NCI-H345 treated with DMSO at 0.1 percent for 48 hours (cell line): Measurements from ENCODE around the gene TTC27.
A peak's percentile ranks its signal among the peaks of the same experiment; 100 is the strongest.
"Not testable (repeated sequence)": the region's sequence is repeated elsewhere in the genome, so short reads cannot be mapped to it uniquely, and the experiment has no call there.

Source experiments
- DNase-seq: peaks from one replicate; lab custom pipeline; 2025; ENCODE audit not compliant: unreplicated experiment; lab: John Stamatoyannopoulos, UW

The TTC27 gene

DNA sequence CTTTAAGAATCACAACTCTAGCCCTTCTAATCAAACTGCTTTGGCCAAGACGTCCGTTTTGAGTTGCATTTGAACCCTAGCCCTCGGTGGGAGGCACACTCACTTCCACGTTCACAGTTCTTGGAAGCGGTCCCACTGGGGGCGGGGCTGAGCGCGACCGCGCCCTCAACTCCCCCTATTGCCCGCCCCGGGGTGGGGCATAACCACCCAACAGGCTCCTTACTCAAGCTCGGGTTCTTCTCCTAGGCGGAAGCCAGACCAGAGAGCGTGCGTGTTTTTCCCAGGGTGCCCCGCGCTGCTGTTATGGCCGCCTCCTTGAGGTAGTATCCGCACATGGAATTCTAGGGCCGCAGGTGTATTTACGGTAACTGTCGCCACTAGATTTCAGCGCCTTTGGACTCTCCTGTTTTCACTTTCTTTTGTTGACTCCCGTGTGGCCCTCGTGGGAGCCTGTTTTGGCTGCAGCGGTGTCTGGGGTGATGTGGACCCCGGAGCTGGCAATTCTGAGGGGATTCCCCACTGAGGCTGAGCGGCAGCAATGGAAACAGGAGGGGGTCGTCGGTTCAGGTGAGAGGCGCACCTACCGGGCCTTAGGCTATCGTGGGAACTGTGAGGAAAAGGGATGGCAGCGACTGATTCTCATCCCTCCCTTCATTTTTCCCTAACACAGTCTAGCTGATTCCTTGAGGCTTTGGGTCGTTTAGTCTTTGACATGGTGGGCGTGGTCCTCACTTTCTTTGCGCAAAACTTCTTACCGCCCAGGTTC lies at the start of gene TTC27:
Gene TTC27 (plus strand): TSS at position 237 of the 766 bp plus-strand sequence. CDS start 243 bp downstream, at position 480.
- DNase-seq = peak; percentile 84

DNA sequence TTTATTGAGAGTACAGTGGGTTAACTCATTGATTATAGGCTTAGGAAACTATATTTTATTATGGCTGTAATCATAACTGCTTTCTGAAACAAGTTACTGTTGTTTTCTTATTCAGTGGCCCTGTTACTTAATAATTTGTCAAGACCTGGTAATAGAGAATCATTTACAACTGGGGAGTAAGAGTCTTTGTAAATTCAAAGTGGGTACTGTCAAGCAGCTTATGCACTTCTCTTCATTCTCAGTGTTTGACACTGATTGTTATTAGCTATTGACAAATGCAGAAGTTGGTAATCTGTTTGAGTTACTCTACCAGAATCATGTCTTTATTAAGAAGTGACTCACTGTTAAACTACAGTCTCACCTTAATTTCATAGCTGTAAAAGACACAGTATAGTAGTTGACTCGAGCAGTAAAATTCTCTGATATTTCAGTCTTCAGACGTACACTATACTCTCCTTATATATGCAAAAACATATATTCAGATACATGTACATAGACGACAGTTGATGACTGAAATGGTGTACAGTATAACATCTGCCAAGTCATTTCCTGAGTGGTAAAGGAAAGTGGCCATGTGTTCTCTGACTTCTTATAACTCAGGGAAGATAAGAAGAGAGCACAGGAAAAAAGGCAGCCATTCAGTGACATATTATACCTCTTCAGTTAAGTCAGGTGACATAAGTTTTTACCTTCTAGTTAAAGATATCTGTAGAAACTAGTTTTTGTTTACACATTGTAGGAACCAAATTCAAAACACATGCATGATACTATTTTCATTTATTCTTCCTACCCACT lies 36.0 kb upstream of the TTC27 start:
- DNase-seq = no peak

DNA sequence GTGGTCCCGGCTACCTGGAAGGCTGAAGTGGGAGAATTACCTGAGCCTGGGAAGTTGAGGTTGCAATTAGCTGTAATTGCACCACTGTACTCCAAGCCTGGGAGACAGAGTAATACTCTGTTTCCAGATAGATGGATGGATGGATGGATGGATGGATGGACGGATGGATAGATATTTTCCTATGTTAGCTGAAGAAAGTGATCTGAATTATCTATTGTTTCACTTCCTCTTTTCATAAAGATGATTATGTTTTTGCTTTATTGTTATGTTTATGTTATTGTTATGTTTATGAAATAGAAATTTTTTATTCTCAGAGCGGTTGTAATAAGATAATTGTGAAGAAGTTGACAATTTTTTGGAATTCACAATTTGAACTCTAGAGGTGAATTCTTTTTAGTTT lies 33.3 kb upstream of the TTC27 start:
- no peak for DNase-seq

DNA sequence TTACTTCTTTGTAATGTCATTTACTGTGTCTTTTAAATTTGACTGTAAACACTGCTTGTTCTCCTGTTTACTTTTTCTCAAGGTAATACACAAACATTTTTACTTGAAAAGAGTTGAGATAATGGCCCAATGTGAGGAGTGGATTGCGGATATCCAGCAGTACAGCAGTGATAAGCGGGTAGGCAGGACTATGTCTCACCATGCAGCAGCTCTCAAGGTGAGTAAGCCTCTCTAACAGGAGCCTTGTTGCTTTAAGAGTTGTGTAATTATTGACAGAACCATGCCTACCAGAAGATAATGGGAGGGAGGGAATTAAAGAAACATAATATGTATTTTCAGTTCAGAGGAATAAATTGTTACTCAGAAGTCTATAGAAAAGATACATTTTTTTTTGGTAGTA lies 16.5 kb upstream of the TTC27 start:
- no peak for DNase-seq

DNA sequence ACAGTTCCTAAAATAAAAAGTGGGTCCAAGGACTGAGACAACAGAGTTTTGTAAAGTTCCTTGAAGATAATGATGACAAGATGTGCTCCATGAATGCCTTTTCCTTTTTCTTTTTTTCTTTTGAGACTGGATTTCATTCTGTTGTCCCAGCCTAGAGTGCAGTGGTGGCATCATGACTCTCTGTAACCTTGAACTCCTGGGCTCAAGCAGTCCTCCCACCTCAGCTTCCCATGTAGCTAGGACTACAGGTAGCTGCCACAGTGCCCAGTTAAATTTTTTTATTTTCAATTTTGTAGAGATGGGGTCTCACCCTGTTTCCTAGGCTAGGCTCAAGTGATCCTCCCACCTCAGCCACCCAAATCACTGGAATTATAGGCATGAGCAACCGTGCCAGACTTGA lies 16.1 kb upstream of the TTC27 start:
- no peak for DNase-seq

DNA sequence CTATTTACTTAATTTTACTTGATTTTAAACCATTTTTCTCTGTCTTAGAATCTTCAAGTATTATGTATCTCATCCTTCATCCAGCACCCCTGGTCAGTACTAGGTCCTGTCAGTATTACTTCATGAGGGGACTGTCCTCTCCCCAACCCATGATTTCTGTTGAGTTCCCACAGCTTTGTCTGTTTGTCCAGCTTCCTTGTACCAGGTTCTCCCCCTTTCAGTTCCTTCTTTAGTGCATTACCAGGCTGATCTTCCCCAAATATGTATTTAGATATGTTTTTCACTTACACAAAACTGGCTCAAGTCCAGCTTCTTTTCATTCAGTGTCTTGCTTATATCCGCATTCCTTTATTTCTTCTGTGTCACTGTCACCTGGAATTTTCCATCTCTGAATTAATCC lies 13.8 kb upstream of the TTC27 start:
- no peak for DNase-seq

DNA sequence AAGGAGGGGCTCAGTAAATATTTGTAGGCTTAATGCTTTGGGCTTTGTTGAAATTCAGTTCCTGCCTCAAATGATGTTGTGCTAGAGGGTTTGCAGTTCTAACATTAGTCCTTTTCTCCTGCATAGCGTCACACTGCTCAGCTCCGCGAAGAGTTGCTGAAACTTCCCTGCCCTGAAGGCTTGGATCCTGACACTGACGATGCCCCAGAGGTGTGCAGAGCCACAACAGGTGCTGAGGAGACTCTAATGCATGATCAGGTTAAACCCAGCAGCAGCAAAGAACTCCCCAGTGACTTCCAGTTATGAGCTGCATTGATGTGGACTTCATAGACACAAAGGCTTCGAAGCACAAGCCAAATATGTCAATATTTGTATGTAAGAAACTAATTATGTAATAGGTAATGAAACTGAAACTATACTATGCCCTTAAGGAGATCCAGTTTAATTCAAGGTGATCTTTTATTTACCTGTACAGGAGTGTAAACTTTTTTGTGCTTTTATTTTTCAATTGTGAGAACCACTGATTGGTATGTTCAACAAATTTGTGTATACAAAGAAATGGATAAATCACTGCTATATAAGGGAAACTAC lies 10.2 kb upstream of the TTC27 start:
- no peak for DNase-seq

DNA sequence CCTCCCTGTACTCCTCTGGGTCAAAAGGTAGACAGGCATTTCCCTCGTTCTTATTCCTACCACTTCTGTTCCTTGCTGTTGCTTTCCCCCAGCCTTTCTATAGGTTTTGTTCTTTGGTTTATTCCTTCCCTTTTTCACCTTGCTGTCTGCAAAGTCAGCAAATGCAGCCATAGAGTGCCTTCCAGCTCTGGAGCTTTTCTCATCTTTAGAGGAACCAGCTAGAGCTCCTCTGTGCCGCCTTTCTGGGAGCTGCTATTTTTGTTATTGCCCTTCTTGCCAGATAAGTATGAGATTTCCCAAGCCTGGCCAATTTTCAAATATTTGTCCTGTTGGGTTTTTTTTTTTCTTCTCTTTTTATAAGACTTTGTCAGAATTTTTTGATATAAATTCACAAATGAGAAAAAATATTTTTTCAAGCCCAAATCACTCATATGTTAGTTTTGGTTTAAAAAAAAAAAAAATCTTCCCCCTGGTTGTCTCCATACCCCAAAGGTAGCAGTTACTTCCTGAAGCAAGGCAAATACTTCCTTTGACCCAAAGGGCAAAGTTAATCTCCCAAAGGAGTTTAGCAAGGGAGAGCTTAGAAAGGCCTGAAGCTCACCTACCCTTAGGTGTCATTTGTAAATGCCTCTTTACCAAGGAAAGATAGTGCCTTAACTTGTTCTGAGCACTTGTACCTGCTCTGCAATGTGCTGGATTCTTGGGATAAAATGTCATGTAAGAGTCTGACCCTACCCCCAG lies 5.1 kb upstream of the TTC27 start:
- DNase-seq = no peak

DNA sequence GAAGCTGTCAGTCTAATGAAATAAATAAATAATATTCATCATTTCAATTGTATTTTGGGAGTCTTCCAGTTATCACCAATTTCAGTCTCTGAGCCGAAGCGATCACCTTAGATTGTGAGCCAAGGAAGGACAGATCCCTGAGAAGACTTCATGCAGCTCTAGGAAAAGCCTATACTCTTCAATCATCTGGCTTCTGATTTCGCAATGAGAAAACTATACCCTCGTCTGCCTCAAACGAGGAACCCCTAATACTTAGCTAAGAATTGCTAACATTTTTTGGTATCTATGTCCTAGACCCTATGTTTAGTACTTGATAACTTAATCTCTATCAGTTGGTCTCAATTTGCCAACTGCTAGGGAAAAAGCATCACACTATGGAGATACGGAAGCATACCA lies 4.5 kb upstream of the TTC27 start:
- no peak for DNase-seq

DNA sequence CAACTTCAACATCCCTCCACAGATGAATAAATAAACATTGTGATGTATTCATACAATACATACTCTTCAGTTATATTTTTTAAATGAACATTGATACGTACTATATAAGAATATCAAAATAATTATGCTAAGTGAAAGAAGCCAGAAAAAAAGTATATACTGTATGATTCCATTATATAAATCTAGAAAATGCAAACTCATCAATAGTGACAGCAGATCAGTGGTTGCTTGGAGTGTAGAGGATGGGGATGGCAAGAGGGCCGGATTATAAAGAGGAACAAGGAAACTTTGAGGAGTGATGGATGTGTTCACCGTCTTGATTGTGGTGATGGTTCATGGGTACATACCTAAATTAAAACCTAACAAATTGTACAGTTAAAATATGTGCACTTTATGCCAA lies 3.0 kb upstream of the TTC27 start:
- no peak for DNase-seq

DNA sequence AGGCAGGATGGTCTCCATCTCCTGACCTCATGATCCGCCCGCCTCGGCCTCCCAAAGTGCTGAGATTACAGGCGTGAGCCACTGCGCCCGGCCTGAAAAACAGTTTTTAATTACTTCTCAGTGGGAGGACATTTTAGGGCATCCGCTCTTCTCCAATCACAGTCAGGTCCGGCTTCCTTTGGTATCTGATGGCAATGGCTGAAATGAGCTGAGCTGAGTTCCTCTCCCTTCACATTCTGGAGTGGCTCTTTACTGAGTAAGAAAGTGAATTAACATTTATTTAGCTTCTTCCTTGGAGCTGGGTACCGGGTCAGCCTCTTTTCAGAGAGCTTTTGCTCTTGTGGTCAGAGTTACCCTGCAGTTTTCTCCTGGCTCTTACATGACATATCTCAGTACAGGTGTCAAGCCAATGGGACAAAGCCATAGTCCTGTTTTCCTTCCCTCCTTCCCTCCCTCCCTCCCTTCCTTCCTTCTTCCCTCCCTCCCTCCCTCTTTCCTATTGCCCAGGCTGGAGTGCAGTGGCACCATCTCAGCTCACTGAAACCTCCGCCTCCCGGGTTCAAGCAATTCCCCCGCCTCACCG lies 1.1 kb upstream of the TTC27 start:
- no peak for DNase-seq

DNA sequence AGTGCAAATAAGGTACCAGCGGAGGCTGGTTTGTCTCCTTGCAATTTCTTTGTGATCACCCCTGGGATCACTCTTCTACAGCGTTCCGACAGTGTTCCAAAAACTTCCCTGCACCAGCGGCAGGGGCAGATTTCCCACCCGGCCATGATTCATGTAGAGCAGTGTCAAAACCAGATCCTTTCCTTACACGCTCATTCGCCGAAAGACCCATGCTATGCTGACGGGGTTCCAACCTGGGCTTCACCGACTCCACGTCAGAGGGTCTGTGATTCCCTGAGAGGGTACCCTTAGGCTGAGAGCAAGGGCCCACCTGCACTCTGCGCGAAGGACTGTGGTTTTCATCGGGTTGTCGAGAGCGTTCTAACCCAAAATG lies 423 bp upstream of the TTC27 start:
- DNase-seq = no peak

DNA sequence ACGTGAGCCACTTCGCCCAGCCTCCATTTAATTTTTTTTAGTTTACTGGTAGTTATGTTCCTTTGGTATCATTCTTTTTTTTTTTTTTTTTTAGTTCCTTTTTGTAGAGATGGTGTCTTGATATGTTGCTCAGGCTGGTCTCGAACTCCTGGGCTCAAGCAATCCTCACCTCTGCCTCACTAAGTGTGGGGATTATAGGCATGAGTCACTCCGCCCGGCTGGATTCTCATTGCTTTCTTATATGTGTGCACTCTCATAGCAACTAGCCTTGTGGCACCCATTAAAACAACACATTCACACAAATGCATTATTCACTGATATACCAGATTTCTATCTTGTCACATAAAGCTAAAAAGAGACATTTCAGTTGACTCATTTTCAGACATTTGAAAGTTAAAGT lies 4.2 kb downstream of the TTC27 start:
- DNase-seq = no peak

DNA sequence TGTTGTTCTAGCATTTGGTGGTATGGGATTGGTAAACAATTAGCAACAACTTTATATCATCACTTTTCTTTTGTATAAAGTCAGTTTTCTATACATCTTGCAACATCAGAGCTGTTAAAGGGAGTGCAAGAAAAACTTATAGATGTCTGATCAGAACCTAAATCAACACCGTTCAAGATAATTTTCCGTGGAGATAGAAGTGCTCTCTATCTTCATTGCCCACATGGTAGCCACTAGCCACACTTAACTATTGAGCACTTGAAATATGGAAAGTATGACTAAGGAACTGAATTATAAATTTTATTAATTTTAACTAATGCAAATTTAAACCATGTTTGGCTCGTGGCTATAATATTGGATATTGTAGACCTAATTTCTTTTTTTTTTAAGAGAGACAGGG lies 5.2 kb downstream of the TTC27 start:
- DNase-seq = no peak

DNA sequence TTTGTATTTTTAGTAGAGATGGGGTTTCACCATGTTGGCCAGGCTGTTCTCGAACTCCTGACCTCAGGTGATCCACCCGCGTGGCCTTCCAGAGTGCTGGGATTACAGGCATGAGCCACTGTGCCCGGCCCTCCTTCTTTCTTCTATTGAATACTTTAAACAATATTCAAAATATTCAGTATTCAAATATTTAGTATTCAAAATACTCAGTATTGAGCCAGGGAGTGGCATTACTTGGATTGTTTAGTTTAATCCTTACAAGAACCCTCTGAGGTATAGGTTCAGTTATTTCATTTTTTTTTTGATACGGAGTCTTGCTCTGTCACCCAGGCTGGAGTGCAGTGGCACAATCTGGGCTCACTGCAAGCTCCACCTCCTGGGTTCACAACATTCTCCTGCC lies 10.7 kb downstream of the TTC27 start:
- not testable (repeated sequence) for DNase-seq

DNA sequence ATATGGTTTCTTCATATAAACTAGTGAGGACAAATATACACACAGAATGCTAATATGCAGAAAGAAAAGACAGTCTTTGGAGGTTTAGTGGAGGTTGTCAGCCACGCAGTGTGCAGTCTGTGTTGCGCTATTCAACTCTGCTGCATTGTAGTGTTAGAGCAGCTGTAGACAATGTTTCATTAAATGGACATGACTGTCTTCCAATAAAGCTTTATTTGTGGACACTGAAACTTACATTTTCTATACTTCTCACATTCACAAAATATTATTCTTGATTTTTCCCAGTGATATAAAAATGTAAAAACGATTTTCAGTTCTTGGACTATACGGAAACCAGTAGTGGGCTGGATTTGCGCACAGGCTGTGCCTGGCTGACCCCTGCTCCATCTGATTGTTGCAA lies 13.3 kb downstream of the TTC27 start:
- DNase-seq = no peak

DNA sequence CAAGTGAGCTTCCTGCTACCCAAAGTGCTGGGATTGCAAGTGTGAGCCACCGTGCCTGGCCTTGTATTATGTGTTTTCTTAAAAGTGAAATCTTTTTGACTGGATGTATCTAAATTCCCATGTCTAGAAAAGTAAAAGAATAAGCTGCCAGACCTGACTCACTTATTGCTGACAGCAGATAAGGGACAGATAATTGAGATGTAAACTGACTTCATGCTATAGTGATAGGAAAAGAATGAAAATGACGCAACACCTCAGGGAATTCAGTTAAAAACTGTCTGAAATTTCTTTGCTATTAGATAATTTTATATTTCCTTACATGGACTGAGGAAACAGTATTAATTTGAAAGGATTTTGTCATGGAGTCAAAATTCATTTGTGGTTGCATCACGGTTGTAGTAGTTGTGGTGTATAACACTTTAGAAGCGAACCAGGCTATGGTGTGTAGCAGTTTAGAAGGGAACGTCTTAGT lies 19.4 kb downstream of the TTC27 start:
- DNase-seq = no peak

DNA sequence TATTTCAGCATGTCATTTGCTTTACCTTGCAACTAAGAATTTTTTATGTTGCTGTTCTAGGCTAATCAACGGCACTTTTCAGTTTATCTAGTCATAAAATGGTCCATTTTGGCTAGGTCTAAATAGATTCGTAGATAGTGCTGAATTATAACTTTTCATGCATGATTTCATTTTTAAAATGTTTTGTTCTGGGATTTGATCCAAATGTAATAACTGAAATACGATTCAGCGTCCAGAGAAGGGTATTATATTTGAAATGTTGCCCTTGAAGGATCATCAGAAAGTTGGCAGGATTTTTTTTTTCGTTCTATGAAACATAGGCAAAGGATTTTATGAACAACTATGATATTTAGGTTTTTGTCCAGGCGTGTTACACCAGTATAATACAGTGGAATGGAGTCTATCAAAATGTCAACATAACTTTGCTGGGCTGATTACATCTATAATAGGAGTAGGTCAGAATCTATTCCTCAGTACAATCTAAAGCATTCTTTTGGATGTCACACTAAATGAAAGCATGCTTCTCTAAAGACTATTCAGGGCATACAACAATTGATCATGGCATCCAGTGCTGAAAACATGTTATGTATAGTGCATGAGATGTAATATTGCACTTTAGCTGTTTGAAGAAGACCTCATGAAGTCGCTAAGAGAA lies 24.8 kb downstream of the TTC27 start:
- DNase-seq = no peak

DNA sequence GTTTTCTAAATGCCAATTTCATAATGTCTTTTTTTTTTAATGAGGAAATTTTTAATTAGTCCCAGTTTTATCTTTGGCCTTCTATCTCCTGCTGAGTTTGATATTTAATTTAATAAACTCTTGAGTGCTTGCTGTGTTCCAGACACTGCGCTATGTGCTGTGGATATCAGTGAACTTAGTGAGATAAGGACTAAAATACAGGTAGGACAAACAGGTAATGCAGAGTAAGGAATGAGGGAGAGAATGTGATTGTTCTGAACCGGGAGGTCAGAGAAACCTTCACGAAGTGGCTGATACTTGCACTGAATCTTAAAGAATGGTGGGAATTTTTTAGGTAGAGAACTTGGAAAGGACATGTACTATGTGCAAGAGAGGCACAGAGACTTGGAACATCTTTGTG lies 28.2 kb downstream of the TTC27 start:
- DNase-seq = no peak

DNA sequence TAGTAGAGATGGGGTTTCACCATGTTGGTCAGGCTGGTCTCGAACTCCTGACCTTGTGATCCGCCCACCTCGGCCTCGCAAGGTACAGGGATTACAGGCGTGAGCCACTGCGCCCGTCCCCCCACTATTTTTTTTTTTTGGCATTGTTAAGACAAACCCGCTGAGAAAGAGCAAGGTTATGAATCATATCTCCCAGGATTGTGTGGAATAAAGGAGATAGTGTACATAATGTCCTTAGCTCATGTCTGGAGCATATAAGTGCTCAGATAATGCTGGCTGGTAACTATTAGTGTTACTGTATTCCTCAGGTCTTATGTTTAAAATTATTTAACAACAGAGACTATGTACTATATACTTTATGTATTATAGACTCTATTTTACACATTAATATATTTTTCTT lies 36.0 kb downstream of the TTC27 start:
- no peak for DNase-seq

DNA sequence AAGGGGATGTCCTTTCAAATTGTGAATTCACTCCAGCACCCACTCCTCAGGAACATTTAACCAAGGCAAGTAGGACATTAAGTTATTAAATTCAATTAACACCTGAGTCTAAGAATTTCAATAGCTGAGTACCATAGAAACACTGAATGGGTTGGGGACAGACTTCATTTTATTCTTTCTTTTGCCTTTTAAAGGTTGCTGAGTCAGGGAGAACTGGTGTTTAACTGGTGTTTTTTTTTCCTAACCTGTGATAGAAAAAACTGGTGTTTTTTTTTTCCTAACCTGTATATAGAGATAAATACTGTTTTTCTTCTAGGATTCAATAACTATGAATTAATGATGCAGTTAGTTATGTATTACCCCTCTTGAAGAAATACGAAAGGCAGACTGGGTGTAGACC lies 38.9 kb downstream of the TTC27 start:
- no peak for DNase-seq
